ENCODE results near the gene HENMT1.
"Not testable (repeated sequence)": the region's sequence is repeated elsewhere in the genome, so short reads cannot be mapped to it uniquely, and the experiment has no call there.

HENMT1 gene

DNA sequence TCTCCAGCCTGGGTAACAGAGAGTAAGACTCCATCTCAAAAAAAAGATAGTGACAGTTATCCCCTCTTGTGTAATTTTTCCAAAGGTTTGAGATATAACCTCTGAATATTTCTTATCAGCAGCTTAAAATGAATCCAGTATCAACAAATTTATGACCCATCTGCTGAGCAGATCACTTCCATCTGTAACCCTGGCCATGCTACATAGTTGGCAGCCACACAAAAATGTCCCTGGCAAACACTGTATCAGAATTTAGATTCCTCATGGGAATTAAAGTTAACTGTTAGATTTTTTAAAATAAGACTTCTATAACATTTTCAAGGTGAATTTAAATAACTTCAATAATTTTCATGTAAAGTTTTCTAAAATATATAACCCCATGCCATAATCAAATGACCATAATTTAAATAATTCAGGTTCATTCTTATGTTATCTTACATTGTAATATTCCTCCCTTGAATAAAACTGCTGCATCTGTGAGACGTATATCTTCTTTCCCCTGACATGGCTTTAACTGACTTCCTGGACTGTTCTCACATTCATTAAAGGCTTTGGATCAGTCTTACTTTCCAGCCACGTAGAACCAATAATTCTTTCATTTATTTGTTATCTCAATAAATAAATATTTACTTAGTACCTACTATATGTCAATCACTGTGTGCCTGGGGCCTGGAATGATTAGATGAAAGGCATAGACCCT lies 25.9 kb upstream of the HENMT1 start:
- H3K27me3 Mint-ChIP-seq = no peaks in the 10 kb centered on the region

DNA sequence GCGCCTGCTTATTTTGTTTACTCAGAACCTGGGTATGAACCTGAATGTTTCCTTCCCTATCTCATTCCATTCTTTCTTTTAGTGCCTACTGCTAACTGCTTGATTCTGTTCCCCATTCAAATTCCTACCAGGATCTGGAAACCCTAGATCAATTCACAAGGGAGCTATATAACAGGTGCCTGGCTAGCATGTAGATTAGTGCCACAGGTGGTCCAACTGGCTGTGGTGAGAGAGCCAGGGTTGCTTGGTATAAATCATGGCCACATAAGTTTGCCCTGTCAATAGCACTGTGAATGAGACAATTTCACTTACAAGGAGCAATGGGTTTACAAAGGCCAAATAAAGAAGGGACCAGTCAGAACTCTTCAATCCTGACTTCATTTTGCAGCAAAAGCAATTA lies 24.6 kb upstream of the HENMT1 start:
- H3K27ac Mint-ChIP-seq = no peak overlapping the region
- no peaks in the 10 kb centered on the region for H3K36me3 Mint-ChIP-seq
- no peak overlapping the region for H3K4me3 Mint-ChIP-seq
- no peaks in the 10 kb centered on the region for H3K27me3 Mint-ChIP-seq
- peaks cover 5% of the 10 kb centered on the region for H3K4me1 Mint-ChIP-seq
- H3K9me3 Mint-ChIP-seq = no peaks in the 10 kb centered on the region

More for the DNA sequence above, 25.9 kb upstream of the HENMT1 start:
- H3K4me1 Mint-ChIP-seq = peaks cover 17% of the 10 kb centered on the region
- no peaks in the 10 kb centered on the region for H3K9me3 Mint-ChIP-seq
- H3K27ac Mint-ChIP-seq = no peak overlapping the region
- H3K4me3 Mint-ChIP-seq = no peak overlapping the region
- peaks cover 1% of the 10 kb centered on the region for H3K36me3 Mint-ChIP-seq

DNA sequence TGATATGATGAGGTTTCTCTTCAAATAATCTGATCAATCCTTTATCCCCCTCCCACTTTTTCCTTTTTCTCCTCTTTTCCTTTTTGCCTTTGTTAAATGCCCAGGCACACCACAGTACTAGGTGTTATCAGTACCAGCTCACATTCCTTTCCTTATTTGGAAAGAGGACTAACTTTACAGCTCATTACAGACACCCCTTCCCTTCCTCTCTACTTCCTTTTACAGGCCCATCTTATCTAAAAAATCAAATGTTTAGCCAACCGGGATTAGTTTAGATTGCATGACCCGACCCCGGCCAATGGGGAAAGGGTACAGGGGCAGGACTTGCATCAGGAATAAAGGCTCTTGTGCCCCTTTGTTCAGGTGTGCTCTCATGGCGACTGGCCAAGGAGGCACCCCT lies 20.8 kb upstream of the HENMT1 start:
- H3K27ac Mint-ChIP-seq, H3K9me3 Mint-ChIP-seq, H3K4me3 Mint-ChIP-seq, H3K27me3 Mint-ChIP-seq, H3K36me3 Mint-ChIP-seq, H3K4me1 Mint-ChIP-seq: not testable (repeated sequence)

DNA sequence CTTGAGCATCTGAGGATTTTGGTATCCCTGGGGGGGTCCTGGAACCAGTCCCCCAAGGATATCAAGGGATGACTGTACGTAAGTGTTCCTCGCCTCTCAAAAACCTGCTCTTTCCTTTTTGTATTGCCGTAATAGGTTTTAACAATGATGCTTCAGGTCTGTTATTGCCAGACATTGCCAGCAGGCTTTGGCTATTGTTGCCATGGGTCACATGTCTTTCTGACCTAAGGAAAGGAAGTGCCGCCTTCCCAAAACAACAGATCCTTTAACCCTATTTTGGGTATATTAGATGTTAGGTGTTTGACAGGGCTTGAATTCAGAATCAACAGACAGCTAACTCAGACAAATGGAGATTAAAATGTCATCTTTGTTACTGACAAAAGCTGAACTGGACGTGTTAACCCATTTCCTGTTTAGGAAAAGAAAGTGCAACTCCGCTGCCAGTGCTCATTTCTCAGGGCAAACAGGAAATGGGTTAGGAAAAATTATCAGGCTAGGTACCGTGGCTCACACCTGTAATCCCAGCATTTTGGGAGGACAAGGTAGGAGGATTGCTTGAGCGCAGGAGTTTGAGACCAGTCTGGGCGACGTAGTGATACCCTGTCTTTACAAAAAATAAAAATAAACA lies 18.8 kb upstream of the HENMT1 start:
- H3K27ac Mint-ChIP-seq = peak overlapping the region; percentile 30
- H3K36me3 Mint-ChIP-seq = no peaks in the 10 kb centered on the region
- H3K27me3 Mint-ChIP-seq = no peaks in the 10 kb centered on the region
- H3K4me3 Mint-ChIP-seq = no peak overlapping the region
- H3K4me1 Mint-ChIP-seq = peaks cover 7% of the 10 kb centered on the region
- no peaks in the 10 kb centered on the region for H3K9me3 Mint-ChIP-seq

DNA sequence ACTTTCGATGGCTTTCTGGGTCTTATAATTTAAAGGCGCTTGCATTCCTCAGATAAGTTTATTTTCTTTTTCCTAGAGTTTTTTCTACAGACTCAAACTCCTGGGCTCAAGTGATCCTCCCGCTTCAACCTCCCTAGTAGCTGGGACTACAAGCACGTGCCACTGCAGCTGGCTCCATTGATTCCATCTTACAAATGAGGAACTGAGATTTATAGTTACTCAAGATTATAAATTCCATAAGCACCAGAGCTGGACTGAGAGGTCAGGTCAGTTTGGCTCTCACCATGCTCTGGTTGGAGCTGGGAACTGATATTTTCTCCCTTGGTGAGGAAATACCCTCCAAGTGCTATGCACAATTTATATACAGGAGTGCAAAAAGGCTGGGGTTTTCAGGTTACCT lies 17.8 kb upstream of the HENMT1 start:
- Mint-ChIP-seq H3K4me3 (no peak overlapping the region), H3K4me1 (peaks cover 7% of the 10 kb centered on the region), H3K27me3 (no peaks in the 10 kb centered on the region), H3K9me3 (no peaks in the 10 kb centered on the region), H3K36me3 (no peaks in the 10 kb centered on the region), H3K27ac (no peak overlapping the region)

DNA sequence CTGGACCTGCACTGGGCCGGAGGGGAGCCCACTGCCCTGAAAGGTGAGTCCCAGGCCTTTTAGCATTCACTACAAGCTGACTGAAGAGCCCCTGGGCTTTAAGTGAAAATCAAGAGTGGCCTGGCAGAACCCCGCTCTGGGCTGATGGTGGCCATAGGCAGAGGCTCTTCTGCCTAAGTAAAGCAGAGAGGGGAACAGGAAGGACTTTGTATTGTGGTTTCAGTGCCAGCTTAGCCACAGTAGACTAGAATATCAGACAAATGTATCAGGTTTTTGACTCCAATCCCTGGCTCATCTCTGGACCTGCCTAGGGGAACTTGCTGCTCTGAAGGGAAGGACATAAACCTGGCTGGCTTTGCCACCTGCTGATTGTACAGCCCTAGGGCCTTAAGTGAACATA lies 10.2 kb upstream of the HENMT1 start:
- Mint-ChIP-seq H3K27ac (no peak overlapping the region), H3K9me3 (no peaks in the 10 kb centered on the region), H3K36me3 (no peaks in the 10 kb centered on the region), H3K4me3 (no peak overlapping the region), H3K27me3 (no peaks in the 10 kb centered on the region), H3K4me1 (peaks cover 12% of the 10 kb centered on the region)

- H3K27ac Mint-ChIP-seq = peak overlapping the region; percentile 63
- no peak overlapping the region for H3K4me3 Mint-ChIP-seq
- no peaks in the 10 kb centered on the region for H3K9me3 Mint-ChIP-seq
- peaks cover 12% of the 10 kb centered on the region for H3K4me1 Mint-ChIP-seq
- H3K36me3 Mint-ChIP-seq = no peaks in the 10 kb centered on the region
- no peaks in the 10 kb centered on the region for H3K27me3 Mint-ChIP-seq
Measured at GRCh38 chr1:108670131-108670773, 9.4 kb upstream of the HENMT1 start.

- Mint-ChIP-seq H3K27ac (no peak overlapping the region), H3K4me3 (no peak overlapping the region), H3K4me1 (peaks cover 12% of the 10 kb centered on the region), H3K36me3 (no peaks in the 10 kb centered on the region), H3K9me3 (no peaks in the 10 kb centered on the region), H3K27me3 (no peaks in the 10 kb centered on the region)
Measured at GRCh38 chr1:108669679-108670078, 8.8 kb upstream of the HENMT1 start.

DNA sequence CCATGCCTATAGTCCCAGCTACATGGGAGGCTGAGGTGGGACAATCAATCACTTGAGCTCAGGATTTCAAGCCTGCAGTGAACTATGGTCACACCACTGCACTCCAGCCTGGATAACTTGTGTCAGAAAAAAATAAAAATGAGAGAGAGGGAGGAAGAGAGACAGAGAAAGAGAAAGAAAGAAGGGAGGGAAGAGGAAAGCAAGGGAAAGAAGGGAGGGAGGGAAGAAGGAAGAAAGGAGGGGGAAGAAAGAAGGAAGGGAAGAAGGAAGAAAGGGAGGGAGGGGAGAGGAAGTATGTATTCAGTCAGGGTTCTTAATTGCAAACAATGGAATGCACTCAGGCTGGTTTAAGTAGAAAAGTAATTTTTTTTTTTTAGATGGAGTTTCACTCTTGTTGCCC lies 7.9 kb upstream of the HENMT1 start:
- no peak overlapping the region for H3K4me3 Mint-ChIP-seq
- no peaks in the 10 kb centered on the region for H3K27me3 Mint-ChIP-seq
- no peaks in the 10 kb centered on the region for H3K36me3 Mint-ChIP-seq
- H3K27ac Mint-ChIP-seq = no peak overlapping the region
- H3K4me1 Mint-ChIP-seq = peaks cover 12% of the 10 kb centered on the region
- no peaks in the 10 kb centered on the region for H3K9me3 Mint-ChIP-seq

DNA sequence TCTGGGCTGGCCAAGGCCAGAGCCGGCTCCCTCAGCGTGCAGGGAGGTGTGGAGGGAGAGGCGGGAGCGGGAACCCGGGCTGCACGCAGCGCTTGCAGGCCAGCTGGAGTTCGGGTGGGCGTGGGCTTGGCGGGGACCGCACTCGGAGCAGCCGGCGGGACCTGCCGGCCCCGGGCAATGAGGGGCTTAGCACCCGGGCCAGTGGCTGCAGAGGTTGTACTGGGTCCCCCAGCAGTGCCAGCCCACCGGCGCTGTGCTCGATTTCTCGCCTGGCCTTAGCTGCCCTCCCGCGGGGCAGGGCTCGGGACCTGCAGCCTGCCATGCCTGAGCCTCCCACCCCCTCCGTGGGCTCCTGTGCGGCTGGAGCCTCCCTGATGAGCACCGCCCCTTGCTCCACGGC lies 6.5 kb upstream of the HENMT1 start:
- H3K4me1 Mint-ChIP-seq = peaks cover 23% of the 10 kb centered on the region
- H3K4me3 Mint-ChIP-seq, H3K27me3 Mint-ChIP-seq, H3K36me3 Mint-ChIP-seq, H3K27ac Mint-ChIP-seq, H3K9me3 Mint-ChIP-seq: not testable (repeated sequence)

DNA sequence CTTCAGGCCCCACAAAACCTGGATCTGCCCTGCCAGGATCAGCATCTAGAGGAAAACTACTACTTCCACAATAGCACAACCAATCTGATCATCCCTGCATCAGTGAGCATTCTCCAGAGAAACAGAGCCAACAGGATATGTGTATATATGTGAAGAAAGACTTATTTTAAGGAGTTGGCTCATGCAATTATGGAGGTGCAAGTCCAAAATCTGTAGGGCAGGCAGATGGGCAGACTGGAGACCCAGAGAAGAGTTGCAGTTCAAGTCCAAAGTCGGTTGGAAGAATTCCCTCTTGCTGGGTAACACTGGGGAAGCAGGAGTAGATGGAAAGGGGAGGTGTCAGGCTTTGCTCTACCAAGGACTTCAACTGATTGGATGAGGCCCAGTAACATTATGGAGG lies 4.9 kb upstream of the HENMT1 start:
- Mint-ChIP-seq H3K36me3 (no peaks in the 10 kb centered on the region), H3K27ac (no peak overlapping the region), H3K4me1 (peaks cover 24% of the 10 kb centered on the region), H3K27me3 (no peaks in the 10 kb centered on the region), H3K9me3 (no peaks in the 10 kb centered on the region), H3K4me3 (no peak overlapping the region)

GRCh38 chr1:108665067-108665466 lies 4.2 kb upstream of the HENMT1 start:
- Mint-ChIP-seq H3K9me3 (no peaks in the 10 kb centered on the region), H3K27me3 (no peaks in the 10 kb centered on the region), H3K4me3 (no peak overlapping the region), H3K4me1 (peaks cover 27% of the 10 kb centered on the region), H3K27ac (no peak overlapping the region), H3K36me3 (no peaks in the 10 kb centered on the region)

GRCh38 chr1:108664481-108664880 lies 3.6 kb upstream of the HENMT1 start:
- H3K27me3 Mint-ChIP-seq = no peaks in the 10 kb centered on the region
- H3K4me1 Mint-ChIP-seq = peaks cover 27% of the 10 kb centered on the region
- H3K27ac Mint-ChIP-seq = no peak overlapping the region
- H3K9me3 Mint-ChIP-seq = no peaks in the 10 kb centered on the region
- H3K36me3 Mint-ChIP-seq = no peaks in the 10 kb centered on the region
- no peak overlapping the region for H3K4me3 Mint-ChIP-seq

- Mint-ChIP-seq H3K27ac (peak overlapping the region; percentile 4), H3K4me1 (peaks cover 29% of the 10 kb centered on the region), H3K36me3 (no peaks in the 10 kb centered on the region), H3K27me3 (no peaks in the 10 kb centered on the region), H3K4me3 (peak overlapping the region; percentile 61), H3K9me3 (no peaks in the 10 kb centered on the region)
Measured at GRCh38 chr1:108663074-108663473, 2.2 kb upstream of the HENMT1 start.

GRCh38 chr1:108657356-108658080 lies 3.4 kb downstream of the HENMT1 start:
- Mint-ChIP-seq H3K4me1 (peaks cover 30% of the 10 kb centered on the region), H3K27ac (peak overlapping the region; percentile 38), H3K27me3 (no peaks in the 10 kb centered on the region), H3K9me3 (no peaks in the 10 kb centered on the region), H3K4me3 (no peak overlapping the region), H3K36me3 (peaks cover 7% of the 10 kb centered on the region)
